KMS-11 (cell line): ENCODE data around the gene KIAA1755.

Experiments
- H2AFZ ChIP-seq: fragments of 200-600 bp; sonication (generic); 2 replicates; pipeline ENCODE4 v1.6.1; 2016; ENCODE audit warnings: antibody characterized with exemption, mixed run types, low read depth
- H3K27ac ChIP-seq: fragments of 200-600 bp; sonication (generic); 2 replicates; pipeline ENCODE4 v1.6.1; 2016; ENCODE audit warnings: mild to moderate bottlenecking, mixed run types
- H3K27me3 ChIP-seq: fragments of 200-600 bp; sonication (generic); 2 replicates; pipeline ENCODE4 v1.6.1; 2017; ENCODE audit warnings: mild to moderate bottlenecking, low read depth, mixed run types, moderate library complexity; ENCODE audit not compliant: insufficient read depth
- H3K36me3 ChIP-seq: fragments of 200-600 bp; sonication (generic); 2 replicates; pipeline ENCODE4 v1.6.1; 2017; ENCODE audit warnings: mild to moderate bottlenecking, mixed run types; ENCODE audit not compliant: insufficient read depth
- H3K4me1 ChIP-seq: fragments of 200-600 bp; sonication (generic); 2 replicates; pipeline ENCODE4 v1.6.1; 2016; ENCODE audit warnings: mild to moderate bottlenecking, low read depth, mixed run types; ENCODE audit not compliant: poor library complexity, severe bottlenecking
- H3K4me2 ChIP-seq: fragments of 200-600 bp; sonication (generic); 2 replicates; pipeline ENCODE4 v1.7.0; 2016; ENCODE audit warnings: mild to moderate bottlenecking, mixed run types
- H3K4me3 ChIP-seq: fragments of 200-600 bp; sonication (generic); IDR thresholded peaks from 2 replicates; pipeline ENCODE4 v1.6.1; 2017; ENCODE audit warnings: low read depth, low read length, mixed read lengths; ENCODE audit not compliant: insufficient read depth
- H3K79me2 ChIP-seq: fragments of 200-600 bp; sonication (generic); 2 replicates; pipeline ENCODE4 v1.6.1; 2016; ENCODE audit warnings: low read depth, mixed run types; ENCODE audit not compliant: insufficient read depth
- H3K9ac ChIP-seq: fragments of 200-600 bp; sonication (generic); 2 replicates; pipeline ENCODE4 v1.6.1; 2016; ENCODE audit warnings: mild to moderate bottlenecking, mixed run types
- H4K20me1 ChIP-seq: fragments of 200-600 bp; sonication (generic); 2 replicates; pipeline ENCODE4 v1.6.1; 2016; ENCODE audit warnings: mild to moderate bottlenecking, mixed run types; ENCODE audit not compliant: insufficient read depth
- TF ChIP-seq, protein P1 (sequence below): fragments of 200-600 bp; sonication (generic); conservative IDR thresholded peaks from 2 replicates; pipeline ENCODE4 v1.6.1; 2017; ENCODE audit warnings: low read depth, mild to moderate bottlenecking, antibody characterized with exemption, low read length, moderate library complexity, mixed read lengths

KIAA1755 gene

DNA sequence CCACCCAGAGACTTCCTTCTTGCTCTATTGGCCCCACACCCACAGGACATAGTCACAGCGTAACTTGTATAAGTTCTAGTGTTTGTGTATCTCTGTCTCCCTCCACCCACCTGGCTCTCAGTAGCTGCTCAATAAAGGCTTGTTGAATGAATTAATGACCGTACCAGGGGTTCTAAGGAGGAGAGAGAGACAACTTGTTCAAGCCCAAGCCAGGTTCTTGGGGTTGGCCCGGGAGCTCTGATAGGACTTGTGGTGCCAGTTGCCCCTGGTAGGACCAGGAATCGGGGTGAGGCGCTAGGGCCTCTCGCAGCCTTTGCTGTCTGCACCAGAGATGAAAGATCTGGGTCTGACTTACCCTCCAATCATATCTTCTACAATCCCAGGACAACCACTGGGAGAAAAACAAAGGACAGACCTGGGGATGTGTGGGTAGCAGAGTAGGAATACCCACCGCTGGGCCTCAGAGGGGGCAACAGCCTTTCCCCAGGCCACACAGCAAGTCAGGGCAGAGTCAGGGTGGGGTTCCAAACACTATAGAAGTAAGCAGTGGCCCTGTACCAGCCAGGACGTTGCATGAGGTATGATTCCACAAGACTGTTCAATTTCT is 90.2 kb downstream of the KIAA1755 start:
- Histone ChIP-seq H3K4me1 (peaks cover 13% of the 10 kb centered on the region), H3K36me3 (no peaks in the 10 kb centered on the region), H3K4me3 (no peak overlapping the region), H3K9ac (no peak overlapping the region), H3K79me2 (no peaks in the 10 kb centered on the region), H4K20me1 (no peaks in the 10 kb centered on the region), H3K27me3 (no peaks in the 10 kb centered on the region), H3K27ac (no peak overlapping the region), H3K4me2 (peak overlapping the region; percentile 33; the same call in 1 of the 2 replicates), H2AFZ (no peak overlapping the region; the same call in 1 of the 2 replicates)
- TF ChIP-seq, protein P1, sequence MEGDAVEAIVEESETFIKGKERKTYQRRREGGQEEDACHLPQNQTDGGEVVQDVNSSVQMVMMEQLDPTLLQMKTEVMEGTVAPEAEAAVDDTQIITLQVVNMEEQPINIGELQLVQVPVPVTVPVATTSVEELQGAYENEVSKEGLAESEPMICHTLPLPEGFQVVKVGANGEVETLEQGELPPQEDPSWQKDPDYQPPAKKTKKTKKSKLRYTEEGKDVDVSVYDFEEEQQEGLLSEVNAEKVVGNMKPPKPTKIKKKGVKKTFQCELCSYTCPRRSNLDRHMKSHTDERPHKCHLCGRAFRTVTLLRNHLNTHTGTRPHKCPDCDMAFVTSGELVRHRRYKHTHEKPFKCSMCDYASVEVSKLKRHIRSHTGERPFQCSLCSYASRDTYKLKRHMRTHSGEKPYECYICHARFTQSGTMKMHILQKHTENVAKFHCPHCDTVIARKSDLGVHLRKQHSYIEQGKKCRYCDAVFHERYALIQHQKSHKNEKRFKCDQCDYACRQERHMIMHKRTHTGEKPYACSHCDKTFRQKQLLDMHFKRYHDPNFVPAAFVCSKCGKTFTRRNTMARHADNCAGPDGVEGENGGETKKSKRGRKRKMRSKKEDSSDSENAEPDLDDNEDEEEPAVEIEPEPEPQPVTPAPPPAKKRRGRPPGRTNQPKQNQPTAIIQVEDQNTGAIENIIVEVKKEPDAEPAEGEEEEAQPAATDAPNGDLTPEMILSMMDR, result no peak

DNA sequence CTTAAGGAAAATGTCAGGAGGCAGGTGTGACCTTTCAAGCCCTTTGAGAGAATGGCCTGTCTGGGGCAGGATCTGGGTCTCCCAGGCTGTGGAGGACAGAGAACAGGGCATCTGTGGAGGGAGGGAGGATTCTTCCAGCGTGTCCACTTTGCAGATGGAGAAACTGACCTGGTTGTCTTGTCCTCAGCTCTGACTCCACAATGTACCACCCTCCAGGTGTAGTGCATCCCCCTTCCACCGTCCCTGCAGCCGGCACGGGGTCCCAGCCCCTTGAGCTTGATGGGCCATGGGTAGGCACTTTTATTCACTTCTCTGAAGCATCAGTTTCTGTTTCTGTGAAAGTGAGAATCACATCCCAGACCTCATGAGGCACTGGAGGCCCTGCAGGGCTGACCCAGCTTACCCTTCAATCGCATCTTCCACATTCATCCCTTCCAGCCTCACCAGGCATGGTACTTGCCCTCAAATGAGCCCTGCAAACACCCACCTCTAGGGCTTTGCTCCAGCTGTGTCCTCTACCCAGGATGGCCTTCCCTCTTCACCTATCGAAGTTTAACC is 90.8 kb downstream of the KIAA1755 start:
- Histone ChIP-seq H3K27me3 (no peaks in the 10 kb centered on the region), H3K9ac (no peak overlapping the region), H4K20me1 (no peaks in the 10 kb centered on the region), H3K4me2 (peak overlapping the region; percentile 33; the same call in 1 of the 2 replicates), H3K36me3 (no peaks in the 10 kb centered on the region), H2AFZ (no peak overlapping the region; the same call in 1 of the 2 replicates), H3K4me1 (peaks cover 13% of the 10 kb centered on the region), H3K27ac (no peak overlapping the region), H3K4me3 (no peak overlapping the region), H3K79me2 (no peaks in the 10 kb centered on the region)
- TF ChIP-seq, protein P1, result no peak

DNA sequence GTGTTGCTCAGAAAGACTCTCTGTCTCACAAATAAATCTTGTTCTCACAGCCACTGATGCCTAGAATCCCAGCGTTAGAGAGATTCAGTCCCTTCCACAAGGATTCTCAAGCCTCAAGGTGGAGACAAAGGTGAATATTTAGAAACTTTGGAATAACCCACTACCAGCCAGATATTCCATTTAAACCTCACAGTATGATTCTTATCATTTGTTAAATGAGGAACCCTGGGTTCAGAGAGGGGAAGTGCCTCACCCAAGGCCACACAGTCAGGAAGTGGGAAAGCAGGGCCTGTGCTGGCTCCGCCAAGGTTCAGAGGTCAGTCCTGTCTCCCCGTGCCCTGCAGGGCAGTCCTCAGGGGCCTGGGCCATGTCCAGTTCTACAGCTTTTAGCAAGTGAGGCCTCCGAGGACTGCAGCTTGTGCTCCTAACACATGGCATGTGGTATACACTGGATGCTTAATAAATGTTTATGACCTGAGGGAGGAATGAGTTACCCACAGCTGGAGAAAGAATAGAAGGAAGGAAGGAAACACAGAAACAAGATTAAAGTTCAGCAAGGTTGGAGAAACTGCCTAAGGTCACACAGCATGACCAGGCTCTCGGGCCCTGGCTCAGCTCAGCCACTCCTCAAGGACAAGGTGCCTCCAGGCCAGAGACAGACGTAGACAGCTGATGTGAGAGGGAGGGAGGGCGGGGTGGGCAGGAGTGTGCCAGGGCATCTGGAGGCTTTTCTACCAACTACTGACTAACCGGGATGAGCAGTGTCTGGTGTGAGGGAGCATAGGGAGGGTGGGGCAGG is 91.5 kb downstream of the KIAA1755 start:
- H3K27me3 ChIP-seq, result no peaks in the 10 kb centered on the region
- no peaks in the 10 kb centered on the region for H3K79me2 ChIP-seq
- H3K9ac ChIP-seq, result no peak overlapping the region
- TF ChIP-seq, protein P1, result no peak
- H3K4me1 ChIP-seq, result peaks cover 13% of the 10 kb centered on the region
- no peak overlapping the region for H3K4me2 ChIP-seq
- no peak overlapping the region for H3K27ac ChIP-seq
- H3K4me3 ChIP-seq, result no peak overlapping the region
- H4K20me1 ChIP-seq, result no peaks in the 10 kb centered on the region
- no peak overlapping the region for H2AFZ ChIP-seq
- H3K36me3 ChIP-seq, result no peaks in the 10 kb centered on the region

DNA sequence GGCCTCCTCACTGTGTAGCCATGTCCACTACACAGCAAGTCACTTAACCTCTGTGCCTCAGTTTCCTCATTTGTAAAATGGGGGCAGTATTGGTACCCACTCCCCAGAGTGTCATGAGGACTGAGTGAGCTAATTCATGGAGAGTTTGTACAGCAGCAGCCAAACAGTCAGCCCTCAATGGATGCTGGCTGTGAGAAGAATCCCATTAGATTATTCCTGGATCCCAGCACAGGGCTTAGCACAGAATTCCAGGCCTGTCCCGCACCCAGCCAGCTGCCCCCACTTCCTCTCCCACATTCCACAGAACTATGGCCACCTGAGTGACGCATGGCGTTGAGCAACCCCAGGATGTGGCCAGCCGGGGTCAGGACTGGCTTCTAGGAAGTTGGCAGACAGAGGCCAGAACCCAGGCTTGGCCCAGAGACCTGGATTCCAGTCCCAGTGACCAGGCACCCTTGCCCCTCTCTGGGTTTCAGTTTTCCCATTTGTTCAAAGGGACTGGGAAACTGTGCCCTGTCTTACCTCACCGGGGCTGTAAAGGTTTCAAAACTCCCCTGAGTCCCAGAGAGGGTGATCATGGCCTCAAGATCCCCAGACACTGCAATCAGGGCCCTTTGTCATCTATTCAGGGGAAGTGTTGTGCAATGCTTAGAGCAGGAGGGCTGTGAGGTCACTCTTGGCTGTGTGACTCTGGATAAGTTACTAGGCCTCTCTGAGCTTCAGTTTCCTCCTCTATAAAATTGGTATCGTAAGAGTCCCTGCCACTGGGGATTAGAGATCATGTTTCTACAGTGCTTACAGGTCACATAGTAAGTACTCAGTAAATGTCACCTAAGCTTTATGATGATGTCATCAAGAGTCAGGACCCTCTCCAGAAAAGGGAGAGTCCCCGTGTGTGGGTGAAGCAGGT is 92.4 kb downstream of the KIAA1755 start:
- TF ChIP-seq, protein P1, result no peak
- peaks cover 13% of the 10 kb centered on the region for H3K4me1 ChIP-seq

More for the DNA sequence above, 92.4 kb downstream of the KIAA1755 start:
- no peak overlapping the region for H2AFZ ChIP-seq
- H3K79me2 ChIP-seq, result no peaks in the 10 kb centered on the region
- no peak overlapping the region for H3K4me2 ChIP-seq
- no peak overlapping the region for H3K4me3 ChIP-seq
- no peaks in the 10 kb centered on the region for H3K27me3 ChIP-seq
- H4K20me1 ChIP-seq, result no peaks in the 10 kb centered on the region
- H3K27ac ChIP-seq, result no peak overlapping the region
- no peak overlapping the region for H3K9ac ChIP-seq
- no peaks in the 10 kb centered on the region for H3K36me3 ChIP-seq
